IPS-NIHi7 (cell line): ENCODE data around the gene SLC4A3.

Experiments used
- DNase-seq: peaks from one replicate; pipeline ENCODE4 v3.0.0; 2012; ENCODE audit warnings: mixed read lengths; ENCODE audit errors: extremely low spot score

The SLC4A3 gene

GRCh38 chr2:219633276-219634065, 6.0 kb downstream of the SLC4A3 start:
- DNase-seq: no peak

GRCh38 chr2:219634171-219634940, 6.9 kb downstream of the SLC4A3 start:
- DNase-seq: no peak

GRCh38 chr2:219634951-219635751, 7.7 kb downstream of the SLC4A3 start:
- no peak for DNase-seq

- DNase-seq: no peak
Measured at GRCh38 chr2:219636144-219636915, 8.9 kb downstream of the SLC4A3 start.

- no peak for DNase-seq
Measured at GRCh38 chr2:219636941-219637841, 9.8 kb downstream of the SLC4A3 start.

GRCh38 chr2:219637842-219638185, 10.4 kb downstream of the SLC4A3 start:
- no peak for DNase-seq

GRCh38 chr2:219638217-219638947, 11.0 kb downstream of the SLC4A3 start:
- peak; percentile 63 for DNase-seq

GRCh38 chr2:219638948-219639755, 11.7 kb downstream of the SLC4A3 start:
- no peak for DNase-seq

- peak; percentile 9 for DNase-seq
Measured at GRCh38 chr2:219641390-219642068, 14.1 kb downstream of the SLC4A3 start.

- DNase-seq: peak; percentile 9
Measured at GRCh38 chr2:219642069-219642454, 14.6 kb downstream of the SLC4A3 start.

GRCh38 chr2:219642465-219643083, 15.1 kb downstream of the SLC4A3 start:
- peak; percentile 98 for DNase-seq

GRCh38 chr2:219643084-219643473, 15.6 kb downstream of the SLC4A3 start:
- no peak for DNase-seq

GRCh38 chr2:219643788-219644398, 16.5 kb downstream of the SLC4A3 start:
- DNase-seq: peak; percentile 33

GRCh38 chr2:219644801-219645480, 17.5 kb downstream of the SLC4A3 start:
- peak; percentile 7 for DNase-seq

- peak; percentile 68 for DNase-seq
Measured at GRCh38 chr2:219645631-219646527, 18.4 kb downstream of the SLC4A3 start.

- DNase-seq: no peak
Measured at GRCh38 chr2:219648176-219648575, 20.7 kb downstream of the SLC4A3 start.
